Natural killer cell (primary cell): ENCODE measurements around the gene PREX1. TPM values are rescaled to one million over a fixed set of nuclear protein-coding genes. Genes with fewer than 3 reads are reported as not detected.
A peak's percentile ranks its signal among the peaks of the same experiment; 100 is the strongest.

ENCODE experiments used
- ATAC-seq, 3 donors: fragments of 150-1000 bp in 2 of 3; fragments of 200-7000 bp in 1 of 3; cut with Tn5 transposase; 1 replicate in 1 of 3; 2 replicates in 2 of 3; pipeline ENCODE4 v1.10.0; 2021; ENCODE audit warnings: mild to moderate bottlenecking in 2 of 3, moderate library complexity in 2 of 3
- DNase-seq, 2 donors: peaks; one replicate each; pipeline versions ENCODE4 v3.0.0 to v3.0.0-alpha.2; 2013 to 2021; ENCODE audit warnings: mixed read lengths in 1 of 2
- H3K27ac ChIP-seq: one replicate; pipeline ENCODE4 v1.5.1; 2013; ENCODE audit warnings: mild to moderate bottlenecking, low read length
- H3K27me3 ChIP-seq: one replicate; pipeline ENCODE4 v1.6.1; 2013; ENCODE audit warnings: low read length; ENCODE audit not compliant: control insufficient read depth, insufficient read depth
- H3K36me3 ChIP-seq: one replicate; pipeline ENCODE4 v1.6.1; 2013; ENCODE audit warnings: low read length; ENCODE audit not compliant: control insufficient read depth, insufficient read depth
- H3K4me1 ChIP-seq: one replicate; pipeline ENCODE4 v1.6.1; 2013; ENCODE audit warnings: low read length; ENCODE audit not compliant: control insufficient read depth, insufficient read depth
- H3K4me3 ChIP-seq: one replicate; pipeline ENCODE4 v1.5.1; 2013; ENCODE audit warnings: low read length
- H3K9me3 ChIP-seq: one replicate; pipeline ENCODE4 v1.6.1; 2013; ENCODE audit warnings: low read length; ENCODE audit not compliant: control insufficient read depth, insufficient read depth
- H3K27ac Mint-ChIP-seq, 2 donors: one replicate each; pipeline ENCODE4 v1.8.0; 2022; ENCODE audit warnings: mild to moderate bottlenecking in 2 of 2, mixed read lengths in 2 of 2, moderate library complexity in 1 of 2
- H3K27me3 Mint-ChIP-seq, 2 donors: one replicate each; pipeline ENCODE4 v1.8.0; 2022; ENCODE audit warnings: low read depth in 2 of 2, mixed read lengths in 2 of 2
- H3K36me3 Mint-ChIP-seq: one replicate; pipeline ENCODE4 v1.8.0; 2022; ENCODE audit warnings: mixed read lengths
- H3K4me1 Mint-ChIP-seq, 2 donors: one replicate each; pipeline ENCODE4 v1.8.0; 2022; ENCODE audit warnings: mixed read lengths in 2 of 2
- H3K4me3 Mint-ChIP-seq: one replicate; pipeline ENCODE4 v1.8.0; 2022; ENCODE audit warnings: mild to moderate bottlenecking, moderate library complexity, mixed read lengths
- H3K9me3 Mint-ChIP-seq, 2 donors: one replicate each; pipeline ENCODE4 v1.8.0; 2022; ENCODE audit warnings: mixed read lengths in 2 of 2
- CTCF ChIP-seq: fragments of 200-600 bp; IDR thresholded peaks from one replicate; pipeline ENCODE4 v1.8.0; 2022; ENCODE audit warnings: antibody characterized with exemption
- WGBS: methylation state at CpG from one replicate; pipeline ENCODE4 v1.1.7; 2013; ENCODE audit warnings: missing lambda C conversion rate; ENCODE audit not compliant: insufficient coverage; 5-methylcytosine and 5-hydroxymethylcytosine counted together
- intact Hi-C: fragments of 100-400 bp; cut with micrococcal nuclease; formaldehyde crosslinking; loops from one replicate; pipeline ENCODE4 v1.14.2; 2022
- total RNA-seq, 4 donors: library from RNA; stranded (reverse); fragments of 120-200 nt in 1 of 4; gene quantifications; one replicate each; pipeline versions ENCODE4 v1.2.3 to v1.2.4, GENCODE V29; 2013 to 2022

PREX1 gene
- total RNA-seq, 3 donors from 2014 or later (not counting 1 experiment from before 2014, with no cell fraction given) = 382 to 392 (median 389) TPM

- Histone ChIP-seq H3K4me3 (no peak overlapping the region), H3K27ac (no peak overlapping the region), H3K9me3 (no peaks in the 10 kb centered on the region), H3K4me1 (peaks cover 4% of the 10 kb centered on the region), H3K36me3 (peaks cover 97% of the 10 kb centered on the region), H3K27me3 (no peaks in the 10 kb centered on the region)
- WGBS = 86% methylated on average over 29 of the region's 29 CpGs
- Mint-ChIP-seq H3K9me3 (no peaks in the 10 kb centered on the region), H3K4me1 (peaks cover 11 to 26% of the 10 kb centered on the region in 2 donors), H3K27me3 (no peaks in the 10 kb centered on the region), H3K4me3 (no peak overlapping the region), H3K36me3 (peaks cover 10% of the 10 kb centered on the region), H3K27ac (peak overlapping the region; percentile 82 to 85)
- DNase-seq = no peak
- intact Hi-C loops = no loop called here
- peak in 2 of 3 donors; percentile 16 to 25 for ATAC-seq
- TF ChIP-seq CTCF = no peak
Observed at GRCh38 chr20:48632017-48632824, 195.6 kb downstream of the PREX1 start.

GRCh38 chr20:48631114-48632016, 196.4 kb downstream of the PREX1 start:
- Histone ChIP-seq H3K27me3 (no peaks in the 10 kb centered on the region), H3K27ac (no peak overlapping the region), H3K4me1 (peaks cover 4% of the 10 kb centered on the region), H3K4me3 (no peak overlapping the region), H3K9me3 (no peaks in the 10 kb centered on the region), H3K36me3 (peaks cover 99% of the 10 kb centered on the region)
- Mint-ChIP-seq H3K27ac (peak overlapping the region; percentile 17 to 74), H3K36me3 (peaks cover 10% of the 10 kb centered on the region), H3K9me3 (no peaks in the 10 kb centered on the region), H3K4me1 (peaks cover 11 to 31% of the 10 kb centered on the region in 2 donors), H3K27me3 (no peaks in the 10 kb centered on the region), H3K4me3 (no peak overlapping the region)
- WGBS = 96% methylated on average over 15 of the region's 16 CpGs
- TF ChIP-seq CTCF = no peak
- ATAC-seq (no peak), DNase-seq (no peak)
- intact Hi-C loops = no loop called here

- no peaks in the 10 kb centered on the region for H3K9me3 ChIP-seq
- no peaks in the 10 kb centered on the region for H3K27me3 ChIP-seq
- peaks cover 99% of the 10 kb centered on the region for H3K36me3 ChIP-seq
- no peak overlapping the region for H3K4me3 Mint-ChIP-seq
- peaks cover 9% of the 10 kb centered on the region for H3K36me3 Mint-ChIP-seq
- no peak for TF ChIP-seq CTCF
- no peaks in the 10 kb centered on the region for H3K27me3 Mint-ChIP-seq
- 97% methylated on average over 18 of the region's 18 CpGs for WGBS
- DNase-seq (no peak), ATAC-seq (no peak)
- no peak overlapping the region for H3K4me3 ChIP-seq
- H3K4me1 Mint-ChIP-seq = peaks cover 9 to 26% of the 10 kb centered on the region in 2 donors
- peaks cover 4% of the 10 kb centered on the region for H3K4me1 ChIP-seq
- intact Hi-C loops = no loop called here
- no peak overlapping the region for H3K27ac ChIP-seq
- no peaks in the 10 kb centered on the region for H3K9me3 Mint-ChIP-seq
- H3K27ac Mint-ChIP-seq = peak overlapping the region; percentile 17 to 74
Observed at GRCh38 chr20:48630342-48631075, 197.3 kb downstream of the PREX1 start.
